MCF 10A (cell line): Measurements from ENCODE around the gene STT3B. TPM values are rescaled to one million over a fixed set of nuclear protein-coding genes. Genes with fewer than 3 reads are reported as not detected.

Source experiments
- BruUV-seq: library from RNA; stranded (reverse); fragments of 400-500 nt; replicated peaks from 2 replicates; lab custom pipeline; 2021; lab: Mats Ljungman, UMichigan
- CTCF ChIA-PET: fragments of 300-600 bp; sonication (Branson Sonifier 250); formaldehyde crosslinking; extraction: SDS; loops from one replicate; lab custom pipeline; 2021; ENCODE audit warnings: antibody characterized with exemption, inconsistent platforms; lab: Yijun Ruan, JAX
- POLR2A ChIA-PET: fragments of 300-600, 350-650 bp; sonication (Branson Sonifier 250); formaldehyde crosslinking; extraction: SDS; loops from one replicate; lab custom pipeline; 2020; ENCODE audit warnings: antibody characterized with exemption, inconsistent platforms; lab: Yijun Ruan, JAX
- DNase-seq: peaks from one replicate; pipeline ENCODE4 v3.0.0-alpha.2; 2018; ENCODE audit not compliant: unreplicated experiment
- H3K27ac Mint-ChIP-seq: one replicate; pipeline ENCODE4 v1.8.0; 2022; ENCODE audit warnings: mild to moderate bottlenecking, low read depth, mixed read lengths; ENCODE audit not compliant: unreplicated experiment
- H3K27me3 Mint-ChIP-seq: one replicate; pipeline ENCODE4 v1.8.0; 2022; ENCODE audit warnings: mixed read lengths; ENCODE audit not compliant: insufficient read depth, unreplicated experiment
- H3K36me3 Mint-ChIP-seq: one replicate; pipeline ENCODE4 v1.8.0; 2022; ENCODE audit warnings: mild to moderate bottlenecking, moderate library complexity, mixed read lengths; ENCODE audit not compliant: insufficient read depth, unreplicated experiment
- H3K4me1 Mint-ChIP-seq: one replicate; pipeline ENCODE4 v1.8.0; 2022; ENCODE audit warnings: mixed read lengths; ENCODE audit not compliant: insufficient read depth, unreplicated experiment
- H3K4me3 Mint-ChIP-seq: one replicate; pipeline ENCODE4 v1.8.0; 2022; ENCODE audit warnings: mild to moderate bottlenecking, moderate library complexity, mixed read lengths; ENCODE audit not compliant: unreplicated experiment
- H3K9me3 Mint-ChIP-seq: one replicate; pipeline ENCODE4 v1.8.0; 2022; ENCODE audit warnings: mixed read lengths; ENCODE audit not compliant: unreplicated experiment
- intact Hi-C: fragments of 100-400 bp; cut with micrococcal nuclease; formaldehyde crosslinking; loops from 2 replicates; pipeline ENCODE4 v1.14.1; 2022
- total RNA-seq: library from RNA; stranded (reverse); gene quantifications from 2 replicates; pipeline ENCODE4 v1.2.3, GENCODE V29; 2022
- TF ChIP-seq, protein P1 (sequence below): fragments of 200-600 bp; IDR thresholded peaks from one replicate; pipeline ENCODE4 v1.8.0; 2022; ENCODE audit warnings: antibody characterized with exemption, mild to moderate bottlenecking; ENCODE audit not compliant: unreplicated experiment

The STT3B gene
- total RNA-seq, 1 experiment from 2014 or later: 118 TPM

- TF ChIP-seq, protein P1, sequence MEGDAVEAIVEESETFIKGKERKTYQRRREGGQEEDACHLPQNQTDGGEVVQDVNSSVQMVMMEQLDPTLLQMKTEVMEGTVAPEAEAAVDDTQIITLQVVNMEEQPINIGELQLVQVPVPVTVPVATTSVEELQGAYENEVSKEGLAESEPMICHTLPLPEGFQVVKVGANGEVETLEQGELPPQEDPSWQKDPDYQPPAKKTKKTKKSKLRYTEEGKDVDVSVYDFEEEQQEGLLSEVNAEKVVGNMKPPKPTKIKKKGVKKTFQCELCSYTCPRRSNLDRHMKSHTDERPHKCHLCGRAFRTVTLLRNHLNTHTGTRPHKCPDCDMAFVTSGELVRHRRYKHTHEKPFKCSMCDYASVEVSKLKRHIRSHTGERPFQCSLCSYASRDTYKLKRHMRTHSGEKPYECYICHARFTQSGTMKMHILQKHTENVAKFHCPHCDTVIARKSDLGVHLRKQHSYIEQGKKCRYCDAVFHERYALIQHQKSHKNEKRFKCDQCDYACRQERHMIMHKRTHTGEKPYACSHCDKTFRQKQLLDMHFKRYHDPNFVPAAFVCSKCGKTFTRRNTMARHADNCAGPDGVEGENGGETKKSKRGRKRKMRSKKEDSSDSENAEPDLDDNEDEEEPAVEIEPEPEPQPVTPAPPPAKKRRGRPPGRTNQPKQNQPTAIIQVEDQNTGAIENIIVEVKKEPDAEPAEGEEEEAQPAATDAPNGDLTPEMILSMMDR: no peak
- no peak overlapping the region for H3K4me3 Mint-ChIP-seq
- H3K4me1 Mint-ChIP-seq: peaks cover 31% of the 10 kb centered on the region
- H3K9me3 Mint-ChIP-seq: peaks cover 6% of the 10 kb centered on the region
- ChIA-PET POLR2A (interaction anchor here (1.3 kb wide), 1 partner anchor 20 kb away, joined by 4 read pairs; the partner anchor contains the start of gene STT3B), CTCF (no interaction called here)
- H3K36me3 Mint-ChIP-seq: peaks cover 8% of the 10 kb centered on the region
- H3K27ac Mint-ChIP-seq: no peak overlapping the region
- intact Hi-C loops: loop anchor here (10.0 kb wide), 1 partner anchor 592 kb away; no protein-coding TSS in a partner anchor
- H3K27me3 Mint-ChIP-seq: no peaks in the 10 kb centered on the region
- DNase-seq: no peak
- no TSS peak for BruUV-seq
Observed at GRCh38 chr3:31553258-31553657, 20.5 kb downstream of the STT3B start.

- intact Hi-C loops: loop anchor here (10.0 kb wide), 1 partner anchor 590 kb away; no protein-coding TSS in a partner anchor
- peaks cover 30% of the 10 kb centered on the region for H3K4me1 Mint-ChIP-seq
- no peak for DNase-seq
- H3K36me3 Mint-ChIP-seq: peaks cover 15% of the 10 kb centered on the region
- BruUV-seq: no TSS peak
- TF ChIP-seq, protein P1: no peak
- ChIA-PET CTCF (interaction anchor here (0.9 kb wide), 1 partner anchor 350 kb away, joined by 5 read pairs; no protein-coding TSS in a partner anchor), POLR2A (no interaction called here)
- no peaks in the 10 kb centered on the region for H3K27me3 Mint-ChIP-seq
- H3K4me3 Mint-ChIP-seq: no peak overlapping the region
- H3K27ac Mint-ChIP-seq: no peak overlapping the region
- peaks cover 14% of the 10 kb centered on the region for H3K9me3 Mint-ChIP-seq
Observed at GRCh38 chr3:31555204-31555603, 22.5 kb downstream of the STT3B start.

DNA sequence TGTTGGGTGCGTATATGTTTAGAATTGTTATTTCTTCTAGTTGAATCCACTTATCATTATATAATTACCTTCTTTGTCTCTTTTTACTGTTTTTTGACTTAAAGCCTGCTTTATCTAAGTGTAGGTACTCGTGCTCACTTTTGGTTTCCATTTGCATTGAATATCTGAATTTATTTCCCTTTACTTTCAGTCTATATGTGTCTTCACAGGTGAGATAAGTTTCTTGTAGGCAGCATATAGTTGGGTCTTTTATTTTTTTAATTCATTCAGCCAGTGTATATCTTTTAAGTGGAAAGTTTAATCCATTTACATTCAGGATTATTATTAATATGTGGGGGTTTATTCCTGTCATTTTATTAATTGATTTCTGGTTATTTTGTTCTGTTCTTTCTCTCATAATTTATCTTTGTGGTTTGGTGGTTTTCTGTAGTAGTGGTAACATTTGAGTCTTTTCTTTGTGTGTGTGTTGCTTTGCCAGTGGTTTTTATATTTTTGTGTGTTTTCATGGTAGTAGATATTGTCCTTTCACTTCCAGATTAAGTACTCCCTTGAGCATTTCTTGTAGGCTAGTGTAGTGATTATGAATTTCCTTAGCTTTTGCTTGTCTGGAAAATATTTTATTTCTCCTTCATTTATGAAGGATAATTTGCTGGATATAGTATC lies 27.3 kb downstream of the STT3B start:
- ChIA-PET POLR2A (no interaction called here), CTCF (no interaction called here)
- Mint-ChIP-seq H3K27ac (no peak overlapping the region), H3K9me3 (peaks cover 14% of the 10 kb centered on the region), H3K27me3 (no peaks in the 10 kb centered on the region), H3K36me3 (peaks cover 19% of the 10 kb centered on the region), H3K4me3 (no peak overlapping the region), H3K4me1 (peaks cover 31% of the 10 kb centered on the region)
- TF ChIP-seq, protein P1: no peak
- no TSS peak for BruUV-seq
- no peak for DNase-seq
- intact Hi-C loops: loop anchor here (10.0 kb wide), 1 partner anchor 585 kb away; no protein-coding TSS in a partner anchor

- intact Hi-C loops: no loop called here
- Mint-ChIP-seq H3K4me3 (no peak overlapping the region), H3K27me3 (no peaks in the 10 kb centered on the region), H3K9me3 (peaks cover 13% of the 10 kb centered on the region), H3K36me3 (peaks cover 17% of the 10 kb centered on the region), H3K27ac (no peak overlapping the region), H3K4me1 (peaks cover 34% of the 10 kb centered on the region)
- TF ChIP-seq, protein P1: no peak
- BruUV-seq: no TSS peak
- CTCF ChIA-PET: interaction anchor here (1.5 kb wide), 1 partner anchor 10 kb away, joined by 4 read pairs; no protein-coding TSS in a partner anchor
- POLR2A ChIA-PET: no interaction called here
- DNase-seq: no peak
Observed at GRCh38 chr3:31561891-31562290, 29.2 kb downstream of the STT3B start.
